Measurements from ENCODE around the gene KCNQ5.

DNA sequence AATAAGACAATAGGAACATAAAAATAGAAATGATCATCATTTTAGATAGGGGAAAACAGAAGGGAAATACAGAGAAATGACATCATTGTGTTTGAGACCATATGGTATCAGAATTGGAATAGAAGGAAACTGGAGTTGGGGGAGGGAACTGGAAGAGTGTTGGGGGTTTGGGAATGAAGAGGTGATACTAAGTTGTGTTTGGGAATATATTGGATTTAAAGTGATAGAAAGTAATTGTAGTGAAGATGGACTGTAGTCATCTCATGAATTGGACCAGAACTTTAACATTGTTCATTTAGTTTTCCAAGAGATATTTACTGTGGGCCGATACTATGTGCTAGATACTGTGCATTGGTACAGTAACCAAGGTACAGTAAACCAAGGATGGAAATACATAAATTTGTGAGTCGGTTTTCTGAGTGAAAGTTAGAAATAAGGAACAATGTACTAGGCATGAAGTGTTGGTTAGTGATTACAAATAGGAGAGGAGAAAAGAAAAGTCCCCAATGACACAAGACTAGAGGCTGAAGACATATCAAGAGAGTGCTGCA lies 32.3 kb downstream of the KCNQ5 start:
- TF ChIP-seq ZFP37 (tag by site-specific recombination; IDR thresholded peaks at IDR 0.05) (no peak), ZNF311 (tag by site-specific recombination; IDR thresholded peaks at IDR 0.05; ENCODE audit: borderline replicate concordance) (no peak), ZNF175 (tag by site-specific recombination; IDR thresholded peaks at IDR 0.05) (no peak), SCRT1 (tag by site-specific recombination; IDR thresholded peaks at IDR 0.05; ENCODE audit: borderline replicate concordance) (no peak), ZNF37A (tag by site-specific recombination; IDR thresholded peaks at IDR 0.05) (no peak), ZNF654 (tag by site-specific recombination; IDR thresholded peaks at IDR 0.05; ENCODE audit: low read depth) (no peak), ZNF501 (tag by site-specific recombination; IDR thresholded peaks at IDR 0.05) (no peak)
- TF ChIP-seq, protein P1, sequence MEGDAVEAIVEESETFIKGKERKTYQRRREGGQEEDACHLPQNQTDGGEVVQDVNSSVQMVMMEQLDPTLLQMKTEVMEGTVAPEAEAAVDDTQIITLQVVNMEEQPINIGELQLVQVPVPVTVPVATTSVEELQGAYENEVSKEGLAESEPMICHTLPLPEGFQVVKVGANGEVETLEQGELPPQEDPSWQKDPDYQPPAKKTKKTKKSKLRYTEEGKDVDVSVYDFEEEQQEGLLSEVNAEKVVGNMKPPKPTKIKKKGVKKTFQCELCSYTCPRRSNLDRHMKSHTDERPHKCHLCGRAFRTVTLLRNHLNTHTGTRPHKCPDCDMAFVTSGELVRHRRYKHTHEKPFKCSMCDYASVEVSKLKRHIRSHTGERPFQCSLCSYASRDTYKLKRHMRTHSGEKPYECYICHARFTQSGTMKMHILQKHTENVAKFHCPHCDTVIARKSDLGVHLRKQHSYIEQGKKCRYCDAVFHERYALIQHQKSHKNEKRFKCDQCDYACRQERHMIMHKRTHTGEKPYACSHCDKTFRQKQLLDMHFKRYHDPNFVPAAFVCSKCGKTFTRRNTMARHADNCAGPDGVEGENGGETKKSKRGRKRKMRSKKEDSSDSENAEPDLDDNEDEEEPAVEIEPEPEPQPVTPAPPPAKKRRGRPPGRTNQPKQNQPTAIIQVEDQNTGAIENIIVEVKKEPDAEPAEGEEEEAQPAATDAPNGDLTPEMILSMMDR (tag by site-specific recombination; IDR thresholded peaks at IDR 0.05) = no peak
- TF ChIP-seq, protein P2, sequence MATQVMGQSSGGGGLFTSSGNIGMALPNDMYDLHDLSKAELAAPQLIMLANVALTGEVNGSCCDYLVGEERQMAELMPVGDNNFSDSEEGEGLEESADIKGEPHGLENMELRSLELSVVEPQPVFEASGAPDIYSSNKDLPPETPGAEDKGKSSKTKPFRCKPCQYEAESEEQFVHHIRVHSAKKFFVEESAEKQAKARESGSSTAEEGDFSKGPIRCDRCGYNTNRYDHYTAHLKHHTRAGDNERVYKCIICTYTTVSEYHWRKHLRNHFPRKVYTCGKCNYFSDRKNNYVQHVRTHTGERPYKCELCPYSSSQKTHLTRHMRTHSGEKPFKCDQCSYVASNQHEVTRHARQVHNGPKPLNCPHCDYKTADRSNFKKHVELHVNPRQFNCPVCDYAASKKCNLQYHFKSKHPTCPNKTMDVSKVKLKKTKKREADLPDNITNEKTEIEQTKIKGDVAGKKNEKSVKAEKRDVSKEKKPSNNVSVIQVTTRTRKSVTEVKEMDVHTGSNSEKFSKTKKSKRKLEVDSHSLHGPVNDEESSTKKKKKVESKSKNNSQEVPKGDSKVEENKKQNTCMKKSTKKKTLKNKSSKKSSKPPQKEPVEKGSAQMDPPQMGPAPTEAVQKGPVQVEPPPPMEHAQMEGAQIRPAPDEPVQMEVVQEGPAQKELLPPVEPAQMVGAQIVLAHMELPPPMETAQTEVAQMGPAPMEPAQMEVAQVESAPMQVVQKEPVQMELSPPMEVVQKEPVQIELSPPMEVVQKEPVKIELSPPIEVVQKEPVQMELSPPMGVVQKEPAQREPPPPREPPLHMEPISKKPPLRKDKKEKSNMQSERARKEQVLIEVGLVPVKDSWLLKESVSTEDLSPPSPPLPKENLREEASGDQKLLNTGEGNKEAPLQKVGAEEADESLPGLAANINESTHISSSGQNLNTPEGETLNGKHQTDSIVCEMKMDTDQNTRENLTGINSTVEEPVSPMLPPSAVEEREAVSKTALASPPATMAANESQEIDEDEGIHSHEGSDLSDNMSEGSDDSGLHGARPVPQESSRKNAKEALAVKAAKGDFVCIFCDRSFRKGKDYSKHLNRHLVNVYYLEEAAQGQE (tag by site-specific recombination; IDR thresholded peaks at IDR 0.05) = no peak
- TF ChIP-seq, protein P3, sequence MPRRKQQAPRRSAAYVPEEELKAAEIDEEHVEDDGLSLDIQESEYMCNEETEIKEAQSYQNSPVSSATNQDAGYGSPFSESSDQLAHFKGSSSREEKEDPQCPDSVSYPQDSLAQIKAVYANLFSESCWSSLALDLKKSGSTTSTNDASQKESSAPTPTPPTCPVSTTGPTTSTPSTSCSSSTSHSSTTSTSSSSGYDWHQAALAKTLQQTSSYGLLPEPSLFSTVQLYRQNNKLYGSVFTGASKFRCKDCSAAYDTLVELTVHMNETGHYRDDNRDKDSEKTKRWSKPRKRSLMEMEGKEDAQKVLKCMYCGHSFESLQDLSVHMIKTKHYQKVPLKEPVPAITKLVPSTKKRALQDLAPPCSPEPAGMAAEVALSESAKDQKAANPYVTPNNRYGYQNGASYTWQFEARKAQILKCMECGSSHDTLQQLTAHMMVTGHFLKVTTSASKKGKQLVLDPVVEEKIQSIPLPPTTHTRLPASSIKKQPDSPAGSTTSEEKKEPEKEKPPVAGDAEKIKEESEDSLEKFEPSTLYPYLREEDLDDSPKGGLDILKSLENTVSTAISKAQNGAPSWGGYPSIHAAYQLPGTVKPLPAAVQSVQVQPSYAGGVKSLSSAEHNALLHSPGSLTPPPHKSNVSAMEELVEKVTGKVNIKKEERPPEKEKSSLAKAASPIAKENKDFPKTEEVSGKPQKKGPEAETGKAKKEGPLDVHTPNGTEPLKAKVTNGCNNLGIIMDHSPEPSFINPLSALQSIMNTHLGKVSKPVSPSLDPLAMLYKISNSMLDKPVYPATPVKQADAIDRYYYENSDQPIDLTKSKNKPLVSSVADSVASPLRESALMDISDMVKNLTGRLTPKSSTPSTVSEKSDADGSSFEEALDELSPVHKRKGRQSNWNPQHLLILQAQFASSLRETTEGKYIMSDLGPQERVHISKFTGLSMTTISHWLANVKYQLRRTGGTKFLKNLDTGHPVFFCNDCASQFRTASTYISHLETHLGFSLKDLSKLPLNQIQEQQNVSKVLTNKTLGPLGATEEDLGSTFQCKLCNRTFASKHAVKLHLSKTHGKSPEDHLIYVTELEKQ (tag by site-specific recombination; IDR thresholded peaks at IDR 0.05; ENCODE audit: borderline replicate concordance) = no peak
- TF ChIP-seq, protein P4, sequence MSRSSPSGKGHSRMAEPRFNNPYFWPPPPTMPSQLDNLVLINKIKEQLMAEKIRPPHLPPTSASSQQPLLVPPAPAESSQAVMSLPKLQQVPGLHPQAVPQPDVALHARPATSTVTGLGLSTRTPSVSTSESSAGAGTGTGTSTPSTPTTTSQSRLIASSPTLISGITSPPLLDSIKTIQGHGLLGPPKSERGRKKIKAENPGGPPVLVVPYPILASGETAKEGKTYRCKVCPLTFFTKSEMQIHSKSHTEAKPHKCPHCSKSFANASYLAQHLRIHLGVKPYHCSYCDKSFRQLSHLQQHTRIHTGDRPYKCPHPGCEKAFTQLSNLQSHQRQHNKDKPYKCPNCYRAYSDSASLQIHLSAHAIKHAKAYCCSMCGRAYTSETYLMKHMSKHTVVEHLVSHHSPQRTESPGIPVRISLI (tag by site-specific recombination; IDR thresholded peaks at IDR 0.05) = no peak
- TF ChIP-seq, protein P5, sequence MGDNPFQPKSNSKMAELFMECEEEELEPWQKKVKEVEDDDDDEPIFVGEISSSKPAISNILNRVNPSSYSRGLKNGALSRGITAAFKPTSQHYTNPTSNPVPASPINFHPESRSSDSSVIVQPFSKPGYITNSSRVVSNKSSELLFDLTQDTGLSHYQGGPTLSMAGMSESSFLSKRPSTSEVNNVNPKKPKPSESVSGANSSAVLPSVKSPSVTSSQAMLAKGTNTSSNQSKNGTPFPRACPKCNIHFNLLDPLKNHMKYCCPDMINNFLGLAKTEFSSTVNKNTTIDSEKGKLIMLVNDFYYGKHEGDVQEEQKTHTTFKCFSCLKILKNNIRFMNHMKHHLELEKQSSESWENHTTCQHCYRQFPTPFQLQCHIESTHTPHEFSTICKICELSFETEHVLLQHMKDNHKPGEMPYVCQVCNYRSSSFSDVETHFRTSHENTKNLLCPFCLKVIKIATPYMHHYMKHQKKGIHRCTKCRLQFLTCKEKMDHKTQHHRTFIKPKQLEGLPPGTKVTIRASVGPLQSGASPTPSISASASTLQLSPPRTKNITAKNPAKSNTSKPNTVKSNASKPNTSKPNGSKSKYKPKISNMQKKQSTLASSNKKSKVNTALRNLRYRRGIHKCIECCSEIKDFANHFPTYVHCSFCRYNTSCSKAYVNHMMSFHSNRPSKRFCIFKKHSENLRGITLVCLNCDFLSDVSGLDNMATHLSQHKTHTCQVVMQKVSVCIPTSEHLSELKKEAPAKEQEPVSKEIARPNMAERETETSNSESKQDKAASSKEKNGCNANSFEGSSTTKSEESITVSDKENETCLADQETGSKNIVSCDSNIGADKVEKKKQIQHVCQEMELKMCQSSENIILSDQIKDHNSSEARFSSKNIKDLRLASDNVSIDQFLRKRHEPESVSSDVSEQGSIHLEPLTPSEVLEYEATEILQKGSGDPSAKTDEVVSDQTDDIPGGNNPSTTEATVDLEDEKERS (tag by site-specific recombination; IDR thresholded peaks at IDR 0.05) = no peak
- TF ChIP-seq, protein P6, sequence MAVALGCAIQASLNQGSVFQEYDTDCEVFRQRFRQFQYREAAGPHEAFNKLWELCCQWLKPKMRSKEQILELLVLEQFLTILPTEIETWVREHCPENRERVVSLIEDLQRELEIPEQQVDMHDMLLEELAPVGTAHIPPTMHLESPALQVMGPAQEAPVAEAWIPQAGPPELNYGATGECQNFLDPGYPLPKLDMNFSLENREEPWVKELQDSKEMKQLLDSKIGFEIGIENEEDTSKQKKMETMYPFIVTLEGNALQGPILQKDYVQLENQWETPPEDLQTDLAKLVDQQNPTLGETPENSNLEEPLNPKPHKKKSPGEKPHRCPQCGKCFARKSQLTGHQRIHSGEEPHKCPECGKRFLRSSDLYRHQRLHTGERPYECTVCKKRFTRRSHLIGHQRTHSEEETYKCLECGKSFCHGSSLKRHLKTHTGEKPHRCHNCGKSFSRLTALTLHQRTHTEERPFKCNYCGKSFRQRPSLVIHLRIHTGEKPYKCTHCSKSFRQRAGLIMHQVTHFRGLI (tag by site-specific recombination; IDR thresholded peaks at IDR 0.05) = no peak

Measured in HEK293 (cell line).